Right atrium auricular region (tissue), 2 donors: ENCODE results near the gene RETSAT. TPM values are rescaled to one million over a fixed set of nuclear protein-coding genes. Genes with fewer than 3 reads are reported as not detected.
"Not testable (repeated sequence)": the region's sequence is repeated elsewhere in the genome, so short reads cannot be mapped to it uniquely, and the experiment has no call there.

Source experiments
- DNase-seq: peaks from one replicate; pipeline ENCODE4 v3.0.0-alpha.2; 2019; ENCODE audit warnings: low spot score
- H3K27ac ChIP-seq, 2 donors: fragments of 200-600 bp; sonication (generic); 1 replicate in 1 of 2; 2 replicates in 1 of 2; pipeline ENCODE4 v1.5.1; 2016 to 2019
- H3K27me3 ChIP-seq, 2 donors: fragments of 200-600 bp; sonication (generic); one replicate each; pipeline versions ENCODE4 v1.5.1 to v1.6.0; 2017 to 2019
- H3K36me3 ChIP-seq: fragments of 200-600 bp; sonication (generic); one replicate; pipeline ENCODE4 v1.5.1; 2016
- H3K4me1 ChIP-seq, 2 donors: fragments of 200-600 bp; sonication (generic); one replicate each; pipeline versions ENCODE4 v1.5.1 to v1.6.0; 2017 to 2019
- H3K4me3 ChIP-seq, 2 donors: fragments of 200-600 bp; sonication (generic); 1 replicate in 1 of 2; 2 replicates in 1 of 2; pipeline ENCODE4 v1.5.1; 2017 to 2019; ENCODE audit warnings: mild to moderate bottlenecking in 1 of 2, moderate library complexity in 1 of 2
- H3K9me3 ChIP-seq, 2 donors: fragments of 200-600 bp; sonication (generic); one replicate each; pipeline ENCODE4 v1.5.1; 2019
- total RNA-seq, 2 donors: library from RNA; depleted of rRNA; stranded (reverse); fragments of >200 nt; gene quantifications; one replicate each; pipeline ENCODE4 v1.1.0, GENCODE V29; 2016
- TF ChIP-seq, protein P1 (sequence below), 2 donors: fragments of 200-600 bp; sonication (generic); IDR thresholded peaks; one replicate each; pipeline ENCODE4 v1.5.1; 2019; ENCODE audit warnings: antibody characterized with exemption in 2 of 2

Gene RETSAT
- total RNA-seq, 2 donors from 2014 or later = 34.2 to 40.8 TPM

GRCh38 chr2:85334928-85335327, 19.4 kb downstream of the RETSAT start:
- Histone ChIP-seq H3K27ac (no peak overlapping the region), H3K4me3 (no peak overlapping the region), H3K4me1 (no peaks in the 10 kb centered on the region), H3K36me3 (no peaks in the 10 kb centered on the region), H3K9me3 (no peaks in the 10 kb centered on the region), H3K27me3 (no peaks in the 10 kb centered on the region)
- DNase-seq = no peak
- TF ChIP-seq, protein P1, sequence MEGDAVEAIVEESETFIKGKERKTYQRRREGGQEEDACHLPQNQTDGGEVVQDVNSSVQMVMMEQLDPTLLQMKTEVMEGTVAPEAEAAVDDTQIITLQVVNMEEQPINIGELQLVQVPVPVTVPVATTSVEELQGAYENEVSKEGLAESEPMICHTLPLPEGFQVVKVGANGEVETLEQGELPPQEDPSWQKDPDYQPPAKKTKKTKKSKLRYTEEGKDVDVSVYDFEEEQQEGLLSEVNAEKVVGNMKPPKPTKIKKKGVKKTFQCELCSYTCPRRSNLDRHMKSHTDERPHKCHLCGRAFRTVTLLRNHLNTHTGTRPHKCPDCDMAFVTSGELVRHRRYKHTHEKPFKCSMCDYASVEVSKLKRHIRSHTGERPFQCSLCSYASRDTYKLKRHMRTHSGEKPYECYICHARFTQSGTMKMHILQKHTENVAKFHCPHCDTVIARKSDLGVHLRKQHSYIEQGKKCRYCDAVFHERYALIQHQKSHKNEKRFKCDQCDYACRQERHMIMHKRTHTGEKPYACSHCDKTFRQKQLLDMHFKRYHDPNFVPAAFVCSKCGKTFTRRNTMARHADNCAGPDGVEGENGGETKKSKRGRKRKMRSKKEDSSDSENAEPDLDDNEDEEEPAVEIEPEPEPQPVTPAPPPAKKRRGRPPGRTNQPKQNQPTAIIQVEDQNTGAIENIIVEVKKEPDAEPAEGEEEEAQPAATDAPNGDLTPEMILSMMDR (IDR thresholded peaks at IDR 0.05) = no peak

GRCh38 chr2:85333877-85334276, 20.5 kb downstream of the RETSAT start:
- not testable (repeated sequence) for H3K27me3 ChIP-seq, H3K27ac ChIP-seq, DNase-seq, H3K4me1 ChIP-seq, H3K4me3 ChIP-seq, H3K36me3 ChIP-seq, H3K9me3 ChIP-seq

DNA sequence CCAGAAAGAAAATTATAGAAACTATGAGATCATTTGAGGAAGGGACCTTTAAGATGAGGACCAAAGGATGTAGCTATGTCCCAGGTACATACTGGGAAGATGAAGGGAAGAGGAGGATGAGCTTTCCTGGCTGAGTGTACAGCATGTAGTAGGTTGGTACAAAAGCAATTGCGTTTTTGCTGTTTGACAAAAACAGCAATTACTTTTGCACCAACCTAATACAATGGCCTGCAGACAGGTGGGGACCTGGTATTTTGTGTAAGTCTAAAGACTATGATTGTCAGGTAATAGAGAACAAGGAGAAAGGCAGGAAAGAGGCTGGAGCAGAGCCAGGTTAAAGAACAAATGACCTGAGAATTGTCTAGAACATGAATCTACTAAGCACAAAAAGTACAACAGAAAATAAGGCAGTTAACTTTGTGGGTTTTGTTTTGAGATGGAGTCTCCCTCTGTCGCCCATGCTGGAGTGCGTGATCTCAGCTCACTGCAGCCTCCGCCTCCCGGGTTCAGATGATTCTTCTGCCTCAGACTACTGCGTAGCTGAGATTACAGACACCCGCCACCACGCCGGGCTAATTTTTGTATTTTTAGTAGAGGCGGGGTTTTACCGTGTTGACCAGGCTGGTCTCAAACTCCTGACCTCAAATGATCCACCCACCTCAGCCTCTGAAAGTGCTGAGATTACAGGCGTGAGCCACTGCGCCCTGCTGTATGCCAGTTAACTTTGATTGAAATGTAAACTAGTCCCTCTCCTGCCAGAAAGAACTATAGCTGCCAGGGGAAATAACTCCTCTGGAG, 23.3 kb downstream of the RETSAT start:
- Histone ChIP-seq H3K27me3 (no peaks in the 10 kb centered on the region), H3K4me1 (peaks cover 0 to 14% of the 10 kb centered on the region in 2 donors), H3K9me3 (no peaks in the 10 kb centered on the region), H3K4me3 (no peak overlapping the region), H3K27ac (no peak overlapping the region), H3K36me3 (no peaks in the 10 kb centered on the region)
- TF ChIP-seq, protein P1 (IDR thresholded peaks at IDR 0.05) = no peak
- DNase-seq = no peak

DNA sequence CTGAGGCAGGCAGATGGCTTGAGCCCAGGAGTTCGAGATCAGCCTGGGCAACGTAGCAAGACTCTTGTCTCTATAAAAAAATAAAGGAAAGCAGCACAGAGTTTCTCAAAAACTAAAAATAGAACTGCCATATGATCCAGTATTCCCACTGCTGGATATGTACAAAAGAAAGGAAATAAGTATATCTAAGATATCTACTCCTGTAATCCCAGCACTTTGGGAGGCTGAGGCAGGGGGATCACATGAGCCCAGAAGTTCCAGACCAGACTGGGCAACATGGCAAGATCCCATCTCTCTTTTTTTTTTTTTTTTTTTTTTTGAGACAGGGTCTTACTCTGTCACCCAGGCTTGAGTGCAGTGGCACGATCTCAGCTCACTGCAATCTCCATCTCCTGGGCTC, 24.6 kb downstream of the RETSAT start:
- not testable (repeated sequence) for H3K36me3 ChIP-seq, H3K4me3 ChIP-seq, H3K9me3 ChIP-seq, DNase-seq, H3K27me3 ChIP-seq, H3K27ac ChIP-seq
- H3K4me1 ChIP-seq = peaks cover 0 to 27% of the 10 kb centered on the region in 2 donors

GRCh38 chr2:85329181-85329651, 25.1 kb downstream of the RETSAT start:
- TF ChIP-seq, protein P1 (IDR thresholded peaks at IDR 0.05) = no peak
- H3K4me3 ChIP-seq = no peak overlapping the region

DNA sequence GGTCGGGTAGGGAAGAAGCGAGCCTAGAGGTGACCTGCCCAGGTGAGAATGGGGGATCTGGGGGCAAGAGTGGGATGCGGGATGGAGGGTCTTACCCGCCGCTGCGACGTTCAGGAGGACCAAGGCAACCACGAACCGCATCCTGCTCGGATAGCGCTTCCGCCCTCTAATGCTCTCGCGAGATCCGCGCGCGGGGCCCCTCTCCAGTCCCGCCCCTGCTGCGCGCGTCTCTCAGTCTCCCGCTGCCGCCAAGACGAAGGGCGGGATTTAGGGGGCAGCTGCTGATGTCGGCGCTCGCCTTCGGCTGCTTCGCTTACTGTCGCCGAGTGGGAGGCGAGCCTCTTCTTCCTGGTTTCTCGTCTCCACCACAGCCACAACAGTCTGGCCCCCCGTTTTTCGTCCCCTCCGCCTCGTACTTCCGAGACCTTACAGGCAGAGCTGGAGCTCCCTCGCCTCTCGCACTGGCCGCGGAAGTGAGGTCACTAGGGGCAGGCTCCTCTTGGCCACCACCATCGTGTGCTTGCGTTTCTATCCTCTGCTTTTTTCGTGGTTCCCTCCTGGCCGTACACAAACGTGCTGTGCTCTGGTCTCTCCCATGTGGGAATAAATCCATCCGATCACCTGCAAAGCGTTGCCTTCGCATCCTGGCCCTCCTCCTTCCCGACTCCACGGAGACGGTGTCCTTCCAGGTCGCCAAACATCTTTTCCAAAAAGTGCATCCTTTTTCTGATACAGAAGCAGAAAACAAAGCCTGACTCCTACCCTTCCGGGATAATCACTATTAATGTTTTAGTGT, 26.3 kb downstream of the RETSAT start, which contains the start of gene TGOLN2:
TSS of gene TGOLN2 (minus strand) at position 168 of the 796 bp plus-strand sequence. CDS start at position 141, 27 bp downstream.
- Histone ChIP-seq H3K4me3 (peak within 1 kb of the TSS; percentile 83 to 86), H3K4me1 (peaks cover 0 to 44% of the 10 kb centered on the region in 2 donors), H3K9me3 (no peaks in the 10 kb centered on the region), H3K27me3 (no peaks in the 10 kb centered on the region), H3K36me3 (peaks cover 16% of the 10 kb centered on the region), H3K27ac (peak within 1 kb of the TSS; percentile 96 to 97)
- peak; percentile 91 for DNase-seq
- TF ChIP-seq, protein P1 (IDR thresholded peaks at IDR 0.05) = no peak

More at GRCh38 chr2:85329181-85329651, 25.1 kb downstream of the RETSAT start:
- Histone ChIP-seq H3K27ac (no peak overlapping the region), H3K27me3 (no peaks in the 10 kb centered on the region), H3K4me1 (peaks cover 0 to 32% of the 10 kb centered on the region in 2 donors), H3K36me3 (peaks cover 4% of the 10 kb centered on the region), H3K9me3 (no peaks in the 10 kb centered on the region)
- no peak for DNase-seq
